T-helper 2 cell treated with Interferon-gamma antibody and Interleukin-4, amounts not matched to agents 100 ng/mL and 5 ng/mL, for 36 hours (primary cell): ENCODE data around the gene LRPPRC. TPM values are rescaled to one million over a fixed set of nuclear protein-coding genes. Genes with fewer than 3 reads are reported as not detected.

Experiments used
- total RNA-seq: library from RNA; stranded (reverse); gene quantifications from 2 replicates; pipeline ENCODE4 v1.2.3, GENCODE V29; 2022

Gene LRPPRC
- total RNA-seq, 1 donor from 2014 or later = 99.2 TPM

Other genes starting within 250 kb of the LRPPRC start
- gene DYNC2LI1, start 221.9 kb downstream of the LRPPRC start, total RNA-seq = 5.9 and 7.4 TPM in 2 replicates
- not detected in 2 replicates for gene ABCG5, start 157.2 kb downstream of the LRPPRC start, total RNA-seq
- 0.09 TPM in 1 of 2 replicates, not detected in the other for gene ABCG8, start 157.0 kb downstream of the LRPPRC start, total RNA-seq
- 46.5 and 48.1 TPM in 2 replicates for gene PPM1B, start 172.9 kb upstream of the LRPPRC start, total RNA-seq